GM19463 (cell line): ENCODE data around the gene MCOLN3.
"Not testable (repeated sequence)": the region's sequence is repeated elsewhere in the genome, so short reads cannot be mapped to it uniquely, and the experiment has no call there.

Experiments used
- ATAC-seq: cut with Tn5 transposase; IDR thresholded peaks from one replicate; pipeline ENCODE4 v1.9.1; 2021; ENCODE audit warnings: mild to moderate bottlenecking, moderate library complexity; ENCODE audit not compliant: unreplicated experiment

The MCOLN3 gene

DNA sequence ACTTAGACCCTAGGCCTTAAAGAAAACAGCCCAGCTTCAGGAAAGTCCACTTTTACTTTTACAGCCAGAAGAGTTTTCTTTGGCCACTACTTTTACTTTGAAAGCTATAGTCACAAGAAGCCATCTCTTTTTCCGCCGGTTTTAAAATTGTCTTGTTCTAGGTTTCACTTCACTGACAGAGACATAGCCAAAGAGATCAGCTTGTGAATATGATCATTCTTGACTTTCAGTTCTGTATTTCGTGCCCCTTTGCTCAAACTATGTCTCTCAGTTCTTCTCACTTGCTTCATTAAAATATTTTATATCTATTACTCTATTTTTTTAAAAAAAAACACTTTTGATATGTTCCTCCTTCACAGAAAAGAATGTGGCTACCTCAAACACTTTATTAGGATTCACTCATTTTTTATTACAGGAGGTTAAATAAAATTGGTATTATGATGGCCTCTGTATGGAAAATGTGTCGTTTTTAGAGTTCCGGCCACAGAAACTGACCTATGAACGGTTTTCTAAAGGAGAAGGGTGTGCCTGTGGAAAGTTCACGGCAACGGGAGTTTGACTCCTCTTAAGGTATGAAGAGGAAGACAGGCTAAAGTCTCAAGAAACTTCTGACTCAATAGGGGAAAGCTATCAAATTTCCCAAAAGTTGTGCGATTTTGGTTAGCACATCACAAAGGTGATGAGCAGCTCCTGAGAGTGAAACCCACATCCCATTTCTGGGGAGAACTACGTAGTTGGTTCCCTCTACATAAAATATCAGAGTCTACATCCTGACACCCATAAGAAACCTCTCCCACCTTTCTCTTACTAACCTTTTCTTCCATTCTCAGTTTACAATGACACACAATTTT lies 52.6 kb downstream of the MCOLN3 start:
- peak; percentile 23 for ATAC-seq

DNA sequence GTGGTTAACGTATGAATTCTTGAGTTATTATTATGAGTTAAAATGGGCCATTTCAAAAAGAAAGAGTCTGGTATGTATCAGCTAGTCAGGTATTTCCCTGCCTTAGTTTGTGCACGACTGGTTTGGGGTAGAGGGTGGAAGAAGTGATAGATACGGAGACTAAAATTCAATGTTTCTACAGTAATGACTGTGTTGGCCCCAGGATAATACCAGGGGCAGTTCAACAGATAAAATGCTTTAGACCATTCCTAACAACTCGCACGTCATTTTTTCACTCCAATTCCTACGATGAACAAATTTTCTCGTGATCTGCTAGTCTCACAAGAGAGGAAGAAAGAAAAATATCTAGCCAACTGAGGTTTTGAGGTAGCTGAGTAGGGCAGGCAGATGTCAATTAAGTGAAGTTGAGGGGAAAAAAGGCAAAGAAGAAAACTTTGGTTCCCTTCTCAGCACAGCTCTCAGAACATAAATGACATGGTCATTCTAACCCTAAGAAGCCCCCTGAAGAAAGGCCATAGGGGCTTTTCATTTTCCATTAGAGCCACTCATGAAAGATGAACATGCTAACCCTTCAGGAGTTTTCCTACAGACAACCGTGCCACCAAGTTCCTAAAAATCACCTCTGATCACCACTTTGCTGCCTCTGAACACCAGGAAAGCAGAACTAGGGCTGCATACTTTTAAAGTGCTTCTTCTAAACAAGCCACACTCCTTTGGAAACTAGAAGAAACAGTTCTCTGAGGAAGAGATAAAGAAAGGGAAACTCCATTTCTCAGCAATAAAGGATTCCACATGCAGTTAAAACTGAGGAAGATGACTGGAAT lies 57.0 kb downstream of the MCOLN3 start:
- ATAC-seq, result peak; percentile 32

DNA sequence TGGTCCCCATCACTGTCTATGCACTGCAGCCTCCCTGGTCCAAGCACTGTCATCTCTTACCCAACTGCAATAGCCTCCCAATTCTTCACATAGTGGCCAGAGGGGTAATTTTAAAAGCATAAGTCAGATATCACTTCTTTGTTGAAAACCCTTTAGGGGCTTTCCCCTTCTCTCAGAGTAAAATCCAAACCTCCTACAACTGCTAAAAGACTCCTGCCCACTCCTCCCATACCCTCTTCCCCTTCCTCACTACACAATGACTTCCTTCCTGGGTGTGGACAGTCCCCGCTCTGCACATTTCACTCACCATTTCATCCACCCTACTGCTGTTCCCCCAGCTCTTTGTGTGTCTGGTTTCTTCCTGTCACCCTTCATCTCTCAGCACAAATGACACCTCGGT lies 59.7 kb downstream of the MCOLN3 start:
- peak; percentile 69 for ATAC-seq

DNA sequence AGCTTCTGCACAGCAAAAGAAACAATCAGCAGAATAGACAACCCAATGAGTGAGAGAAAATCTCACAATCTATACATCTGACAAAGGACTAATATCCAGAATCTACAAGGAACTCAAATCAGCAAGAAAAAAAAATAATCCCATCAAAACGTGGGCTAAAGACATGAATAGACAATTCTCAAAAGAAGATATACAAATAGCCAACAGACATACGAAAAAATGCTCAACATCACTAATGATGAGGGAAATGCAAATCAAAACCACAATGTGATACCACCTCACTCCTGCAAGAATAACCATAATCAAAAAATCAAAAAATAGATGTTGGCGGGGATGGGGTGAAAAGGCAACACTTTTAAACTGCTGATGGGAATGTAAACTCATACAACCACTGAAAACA lies 61.7 kb downstream of the MCOLN3 start:
- not testable (repeated sequence) for ATAC-seq

DNA sequence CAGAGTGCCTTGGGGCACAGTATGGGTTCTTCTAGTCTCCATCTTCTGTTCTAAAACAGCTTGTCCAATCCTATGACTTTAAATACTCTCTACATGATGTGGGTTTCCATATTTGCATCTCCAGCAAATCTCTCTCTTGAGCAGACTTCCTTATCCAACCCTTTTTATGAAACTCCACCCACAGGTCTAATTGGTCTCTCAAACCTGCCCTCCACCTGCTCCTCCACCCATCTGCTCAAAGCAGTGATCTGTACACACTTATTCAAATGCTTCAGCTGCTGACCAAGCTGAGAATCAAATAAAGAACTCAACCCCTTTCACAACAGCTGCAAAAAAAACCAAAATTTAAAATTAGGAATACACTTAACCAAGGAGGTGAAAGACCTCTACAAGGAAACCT lies 62.9 kb downstream of the MCOLN3 start:
- ATAC-seq, result no peak

DNA sequence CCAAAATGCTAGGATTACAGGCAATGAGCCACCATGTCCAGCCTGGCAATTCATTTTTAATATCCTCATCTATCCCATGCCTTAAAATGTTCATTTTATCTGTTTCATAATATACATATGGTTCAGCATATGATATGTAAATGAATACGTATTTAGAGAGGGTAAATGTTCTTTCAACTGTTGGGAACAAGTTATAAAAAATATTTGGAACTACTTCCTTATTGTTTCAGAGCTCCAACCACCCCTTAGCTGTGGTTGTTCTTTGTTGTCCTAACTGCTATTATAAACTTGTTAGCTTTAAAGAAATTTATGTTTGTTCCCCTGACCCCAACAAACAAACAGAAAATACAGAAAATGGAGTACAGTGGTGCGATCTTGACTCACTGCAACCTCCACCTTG lies 65.9 kb downstream of the MCOLN3 start:
- ATAC-seq, result no peak

DNA sequence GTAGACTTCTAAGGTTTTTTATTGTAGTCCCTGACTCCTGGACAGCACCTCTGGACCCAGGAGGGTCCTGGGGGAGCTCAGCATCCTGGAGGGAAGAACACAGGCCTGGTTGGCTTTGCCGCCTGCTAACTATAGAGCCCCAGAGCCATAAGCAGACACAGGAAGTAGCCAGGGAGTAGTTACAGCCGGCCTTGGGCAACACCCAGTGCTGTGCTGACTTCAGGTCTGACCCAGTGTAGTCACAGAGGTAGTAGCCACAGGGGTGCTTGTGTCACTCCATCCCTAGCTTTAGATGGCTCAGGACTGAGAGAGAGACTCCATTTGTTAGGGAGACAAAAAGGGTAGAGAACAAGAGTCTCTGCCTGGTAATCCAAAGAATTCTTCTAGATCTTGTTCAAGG lies 73.3 kb downstream of the MCOLN3 start:
- ATAC-seq, result no peak

DNA sequence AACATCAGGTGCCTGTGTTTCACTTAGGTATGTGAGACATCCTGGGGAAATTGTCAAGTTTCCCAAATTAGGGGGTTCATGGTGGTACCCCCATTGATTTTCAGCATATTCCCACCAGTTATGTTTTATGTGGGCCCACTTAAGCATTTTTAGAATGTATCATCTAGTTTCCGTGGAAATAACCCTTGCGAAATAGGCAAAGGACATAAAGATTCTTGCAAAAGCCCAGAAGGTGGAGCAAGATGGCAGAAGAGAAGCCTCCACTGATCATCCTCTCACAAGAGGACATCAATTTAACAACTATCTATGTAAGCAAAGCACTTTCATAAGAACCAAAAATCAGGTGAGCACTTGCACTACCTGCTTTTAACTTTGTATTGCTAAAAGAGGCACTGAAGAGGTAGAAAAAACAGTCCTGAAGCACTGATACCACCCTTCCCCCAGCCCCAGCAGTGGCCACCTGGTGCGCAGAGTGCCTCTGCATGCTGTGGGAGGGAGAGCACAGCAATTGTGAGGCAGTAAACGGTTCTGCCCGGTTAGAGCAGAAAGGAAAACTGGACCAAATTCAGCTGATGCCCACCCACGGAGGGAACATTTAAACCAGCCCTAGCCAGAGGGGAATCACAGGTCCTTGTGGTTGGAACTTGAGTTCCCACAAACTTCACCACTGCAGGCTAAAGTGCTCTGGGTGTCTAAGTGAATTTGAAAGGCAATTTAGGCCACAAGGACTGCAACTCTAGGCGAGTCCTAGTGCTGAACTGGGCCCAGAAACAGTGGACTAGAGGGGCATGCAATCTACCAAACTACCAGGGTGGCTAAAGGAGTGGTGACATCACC lies 74.6 kb downstream of the MCOLN3 start:
- ATAC-seq, result peak; percentile 36

DNA sequence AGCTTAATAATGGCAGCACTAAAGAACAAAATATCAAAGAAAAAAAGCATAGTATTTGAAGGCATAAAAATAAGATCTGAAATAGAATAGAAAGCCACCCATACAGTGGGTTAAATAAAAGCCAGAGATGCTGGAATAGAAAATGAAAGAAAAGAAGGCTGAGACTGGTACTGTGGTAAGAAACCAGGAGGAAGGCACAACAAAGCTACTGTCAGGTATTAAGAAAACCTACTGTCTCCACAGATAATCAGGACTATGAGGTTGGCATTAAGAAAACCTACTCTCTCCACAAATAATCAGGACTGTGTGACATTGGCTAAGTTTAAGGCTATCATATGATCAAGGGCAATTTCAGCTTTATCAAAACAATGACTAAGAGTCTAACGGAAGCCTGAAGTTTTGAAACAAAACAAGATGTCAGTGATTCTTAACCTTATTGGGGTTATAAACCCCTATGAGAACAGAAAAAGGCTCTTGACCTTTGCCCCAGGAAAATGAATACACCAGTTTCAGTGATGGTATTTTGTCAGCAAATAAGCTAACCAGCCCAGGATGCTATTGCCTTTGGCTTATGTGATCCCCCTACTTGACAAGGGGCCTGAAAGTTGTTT lies 75.8 kb downstream of the MCOLN3 start:
- ATAC-seq, result peak; percentile 19

DNA sequence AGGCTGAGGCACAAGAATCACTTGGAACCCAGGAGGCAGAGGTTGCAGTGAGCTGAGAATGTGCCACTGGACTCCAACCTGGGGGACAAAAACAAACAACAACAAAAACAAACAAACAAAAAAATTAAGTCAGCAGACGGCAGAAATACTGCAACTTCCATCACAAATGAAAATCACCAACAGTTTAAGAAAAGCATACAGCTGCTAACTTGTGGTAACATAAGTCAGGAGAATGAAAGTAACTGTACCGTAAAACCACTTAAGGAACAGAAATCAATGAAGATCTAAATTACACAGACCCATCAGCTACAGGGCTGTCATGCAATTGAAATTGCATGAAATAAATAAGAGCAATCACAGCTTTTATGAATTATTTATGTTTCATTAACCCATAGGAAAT lies 76.3 kb downstream of the MCOLN3 start:
- ATAC-seq, result peak; percentile 21

DNA sequence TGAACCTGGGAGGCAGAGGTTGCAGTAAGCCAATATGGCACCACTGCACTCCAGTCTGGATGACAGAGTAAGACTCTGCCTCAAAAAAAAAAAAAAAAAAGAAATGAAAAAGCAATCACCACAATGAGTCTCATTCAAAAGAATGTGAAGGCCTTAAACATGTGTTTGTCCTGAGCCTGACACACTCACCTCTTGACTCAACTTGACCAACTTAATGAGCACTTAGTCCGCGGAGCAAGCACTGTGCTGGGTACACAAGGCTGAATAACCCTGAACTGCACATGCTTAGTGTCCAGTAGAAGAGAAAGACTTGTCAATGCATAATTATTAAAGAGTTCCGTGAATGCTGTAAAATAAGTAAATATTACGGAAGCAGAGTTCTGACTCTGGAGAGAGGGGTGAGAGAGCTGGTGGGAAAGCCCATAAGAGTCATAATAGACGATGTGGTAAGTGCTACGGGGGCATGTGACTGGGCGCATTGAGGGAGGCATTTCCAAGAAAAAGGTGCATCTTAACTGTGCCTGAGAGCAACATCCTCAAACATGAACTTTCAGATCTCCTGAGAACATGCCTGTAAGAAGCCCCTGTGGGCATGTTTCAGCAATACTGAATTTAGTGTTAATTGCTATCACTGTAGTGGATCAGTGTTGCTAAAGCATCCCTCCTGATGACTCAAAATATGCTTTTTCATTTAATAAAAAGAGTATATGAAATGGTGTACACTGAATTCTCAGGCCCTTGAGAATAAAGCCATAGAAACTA lies 78.6 kb downstream of the MCOLN3 start:
- peak; percentile 46 for ATAC-seq

DNA sequence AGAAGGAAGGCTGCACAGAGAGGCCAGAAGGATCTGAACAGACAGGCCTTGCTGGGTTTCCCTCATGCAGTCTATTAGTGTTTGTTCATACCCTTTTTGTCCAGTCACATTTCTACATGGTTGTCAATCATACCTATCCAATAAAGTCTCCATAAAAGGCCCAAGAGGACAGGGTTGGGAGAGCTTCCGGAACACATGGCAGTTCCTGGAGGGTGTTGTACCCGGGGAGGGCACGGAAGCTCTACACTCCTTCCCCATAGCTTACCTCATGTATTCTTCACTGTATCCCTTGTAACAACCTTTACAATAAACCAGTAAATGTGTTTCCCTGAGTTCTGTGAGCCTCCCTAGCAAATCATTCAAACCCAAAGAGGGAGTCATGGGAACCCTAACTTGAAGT lies 79.4 kb downstream of the MCOLN3 start:
- ATAC-seq, result no peak

DNA sequence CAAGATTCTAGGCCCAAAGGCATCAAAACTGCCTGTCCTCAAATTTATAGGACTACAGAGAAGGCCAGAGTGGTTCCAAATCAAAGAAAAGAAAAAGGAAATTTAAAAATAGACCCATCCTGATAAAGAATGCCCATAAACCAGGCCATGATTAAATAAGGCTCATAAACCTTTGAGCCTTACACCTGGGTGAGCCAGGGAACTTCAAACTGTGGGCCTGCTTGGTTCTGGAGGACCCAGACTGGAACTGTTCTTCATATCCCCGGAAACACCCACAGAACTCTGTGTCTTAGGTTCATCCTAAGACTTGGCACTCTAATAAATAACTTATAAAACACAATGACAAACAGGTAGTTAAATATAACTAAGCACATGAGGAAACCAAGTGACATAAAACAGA lies 80.2 kb downstream of the MCOLN3 start:
- no peak for ATAC-seq
